HepG2 (cell line): Measurements from ENCODE around the gene RPS6KC1. TPM values are rescaled to one million over a fixed set of nuclear protein-coding genes. Genes with fewer than 3 reads are reported as not detected.

Experiments
- EED ChIP-seq: sonication (generic); formaldehyde crosslinking; IDR thresholded peaks from 2 replicates; pipeline ENCODE4 v1.5.0; 2020; ENCODE audit warnings: mild to moderate bottlenecking, missing genetic modification reagents
- HIVEP1 ChIP-seq: sonication (generic); formaldehyde crosslinking; IDR thresholded peaks from 2 replicates; pipeline ENCODE4 v1.4.0; 2020; ENCODE audit warnings: mild to moderate bottlenecking, missing genetic modification reagents
- JUNB ChIP-seq: sonication (generic); formaldehyde crosslinking; IDR thresholded peaks from 2 replicates; pipeline ENCODE4 v1.8.0; 2022; ENCODE audit warnings: missing genetic modification reagents, mild to moderate bottlenecking, borderline replicate concordance
- NFKBIZ ChIP-seq: IDR thresholded peaks from 2 replicates; pipeline ENCODE4 v1.6.1; 2018; ENCODE audit warnings: missing genetic modification reagents, missing compliant biosample characterization
- REST ChIP-seq, 2 experiments: IDR thresholded peaks; 2 replicates each; pipeline ENCODE4 v1.6.1; 2011 to 2012; ENCODE audit warnings: low read length in 2 of 2, borderline replicate concordance in 1 of 2, low read depth in 1 of 2, mild to moderate bottlenecking in 1 of 2, moderate library complexity in 1 of 2
- YEATS2 ChIP-seq: sonication (generic); formaldehyde crosslinking; IDR thresholded peaks from 2 replicates; pipeline ENCODE4 v1.4.0; 2020; ENCODE audit warnings: missing genetic modification reagents, borderline replicate concordance
- ZBTB20 ChIP-seq: sonication (generic); formaldehyde crosslinking; IDR thresholded peaks from 2 replicates; pipeline ENCODE4 v1.8.1; 2023; ENCODE audit warnings: missing genetic modification reagents, low read depth, mild to moderate bottlenecking, borderline replicate concordance
- ZIK1 ChIP-seq: sonication (generic); formaldehyde crosslinking; IDR thresholded peaks from 2 replicates; pipeline ENCODE4 v1.5.0; 2020; ENCODE audit warnings: mild to moderate bottlenecking, low read depth, missing genetic modification reagents, borderline replicate concordance
- ZNF207 ChIP-seq: fragments of 450-650 bp; IDR thresholded peaks from 2 replicates; pipeline ENCODE4 v1.6.1; 2016; ENCODE audit warnings: antibody characterized with exemption, borderline replicate concordance
- ZNF260 ChIP-seq: sonication (generic); formaldehyde crosslinking; IDR thresholded peaks from 2 replicates; pipeline ENCODE4 v1.4.0; 2020; ENCODE audit warnings: missing genetic modification reagents, low read depth, mild to moderate bottlenecking, borderline replicate concordance
- ZNF550 ChIP-seq: sonication (generic); formaldehyde crosslinking; IDR thresholded peaks from 2 replicates; pipeline ENCODE4 v1.4.0; 2020; ENCODE audit warnings: mild to moderate bottlenecking, missing genetic modification reagents, borderline replicate concordance
- ZNF572 ChIP-seq: sonication (generic); formaldehyde crosslinking; IDR thresholded peaks from 2 replicates; pipeline ENCODE4 v1.5.1; 2020; ENCODE audit warnings: mild to moderate bottlenecking, missing genetic modification reagents
- ZSCAN29 ChIP-seq: sonication (generic); formaldehyde crosslinking; conservative IDR thresholded peaks from 2 replicates; pipeline ENCODE4 v1.4.0; 2020; ENCODE audit warnings: mild to moderate bottlenecking, missing genetic modification reagents
- polyA plus RNA-seq, 8 experiments: library from polyadenylated mRNA; depleted of rRNA in 3 of 8; stranded (reverse) in 7 of 8; unstranded in 1 of 8; fragments of >200 nt; fragmentation: Illumina TruSeq in 4 of 8; extraction: Trizol in 4 of 8; gene quantifications; 2 replicates each; pipeline versions ENCODE4 v1.2.1 to v1.2.3, GENCODE V29; 2011 to 2016; ENCODE audit warnings: low read depth in 4 of 8, missing spikeins in 1 of 8, mixed read lengths in 1 of 8; ENCODE audit not compliant: insufficient read depth in 1 of 8
- total RNA-seq, 5 experiments: library from RNA; depleted of rRNA; stranded (reverse); fragments of >200 nt; fragmentation: Illumina TruSeq; extraction: Trizol; gene quantifications; 2 replicates each; pipeline ENCODE4 v1.2.3, GENCODE V29; 2016; ENCODE audit warnings: low read depth in 1 of 5
- TF ChIP-seq, protein P1 (sequence below): sonication (generic); formaldehyde crosslinking; IDR thresholded peaks from 2 replicates; pipeline ENCODE4 v1.4.0; 2020; ENCODE audit warnings: missing genetic modification reagents

Gene RPS6KC1
- total and polyA plus RNA-seq, 2 of the 13 experiments (the other 11 are each of a cell fraction or from before 2014, with no cell fraction given), result 11.0 to 25.2 TPM

DNA sequence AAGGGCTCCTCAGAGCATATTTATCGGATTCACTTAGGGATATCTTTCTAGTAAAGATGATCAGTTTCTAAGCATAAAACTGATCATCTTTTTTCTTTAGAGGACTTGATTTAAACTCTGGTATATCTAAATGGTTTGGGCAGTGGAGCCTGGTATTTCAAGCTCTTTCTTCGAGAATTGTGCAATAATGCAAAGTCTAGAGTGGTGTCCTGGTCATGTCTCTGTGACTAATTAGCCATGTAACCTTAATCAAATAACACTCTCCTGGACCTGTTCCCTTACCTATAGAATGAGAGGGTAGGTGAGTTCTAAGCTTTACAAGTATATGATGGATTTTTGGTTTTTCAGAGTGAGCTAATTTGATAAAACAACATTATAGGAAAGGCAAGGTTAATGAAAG lies 225.2 kb downstream of the RPS6KC1 start (continued):
- no peak for TF ChIP-seq YEATS2 (CRISPR knock-in tag)
- no peak for TF ChIP-seq ZNF207
- TF ChIP-seq JUNB (CRISPR knock-in tag), result no peak
- TF ChIP-seq ZBTB20 (CRISPR knock-in tag), result no peak; the same call in 1 of the 2 replicates
- no peak for TF ChIP-seq EED
- no peak for TF ChIP-seq REST (IDR thresholded peaks at IDR 0.05; ENCODE audit: borderline replicate concordance in 1 of 2, low read depth in 1 of 2, low read length in 2 of 2)
- no peak for TF ChIP-seq ZNF572 (CRISPR knock-in tag)
- no peak for TF ChIP-seq ZNF550 (CRISPR knock-in tag)
- TF ChIP-seq, protein P1, sequence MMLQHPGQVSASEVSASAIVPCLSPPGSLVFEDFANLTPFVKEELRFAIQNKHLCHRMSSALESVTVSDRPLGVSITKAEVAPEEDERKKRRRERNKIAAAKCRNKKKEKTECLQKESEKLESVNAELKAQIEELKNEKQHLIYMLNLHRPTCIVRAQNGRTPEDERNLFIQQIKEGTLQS (CRISPR knock-in tag), result no peak
- TF ChIP-seq ZIK1 (CRISPR knock-in tag), result no peak
- no peak for TF ChIP-seq HIVEP1 (CRISPR knock-in tag)
- TF ChIP-seq ZNF260 (CRISPR knock-in tag), result no peak
- TF ChIP-seq NFKBIZ (CRISPR knock-in tag), result no peak
- TF ChIP-seq ZSCAN29 (CRISPR knock-in tag), result no peak
